SK-N-MC (cell line): ENCODE measurements around the gene RBP5.

Experiments
- EZH2 ChIP-seq: fragments of 200-600 bp; sonication (generic); IDR thresholded peaks from one replicate; pipeline ENCODE4 v1.6.1; 2017; ENCODE audit warnings: antibody characterized with exemption
- POLR2AphosphoS5 ChIP-seq: IDR thresholded peaks from 2 replicates; pipeline ENCODE4 v1.6.1; 2012; ENCODE audit warnings: mild to moderate bottlenecking, low read depth, low read length, borderline replicate concordance

DNA sequence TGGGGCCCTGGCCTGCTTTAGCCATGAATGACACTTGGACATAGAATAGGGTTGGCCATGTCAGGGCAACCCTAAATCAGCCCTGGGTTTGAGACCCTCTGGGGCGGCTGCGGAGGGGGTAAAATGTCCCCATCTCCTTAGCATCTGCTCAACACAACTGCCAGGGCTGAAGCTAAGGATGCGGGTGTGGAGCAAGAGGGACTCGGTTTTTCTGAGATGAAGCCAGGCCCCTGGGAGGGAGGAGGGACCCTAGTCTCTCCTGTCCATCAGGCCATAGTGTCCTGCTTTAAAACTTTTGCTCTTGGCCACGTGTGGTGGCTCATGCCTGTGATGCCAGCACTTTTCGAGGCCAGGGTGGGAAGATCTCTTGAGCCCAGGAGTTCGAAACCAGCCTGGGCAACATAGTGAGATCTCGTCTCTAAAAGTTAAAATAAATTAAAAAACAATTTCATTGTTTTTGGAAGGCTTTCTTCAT, 35.7 kb downstream of the RBP5 start:
- TF ChIP-seq EZH2 (no peak), POLR2AphosphoS5 (no peak)
